Kidney tubule cell (primary cell): ENCODE results near the gene LCOR.
A peak's percentile ranks its signal among the peaks of the same experiment; 100 is the strongest.
"Not testable (repeated sequence)": the region's sequence is repeated elsewhere in the genome, so short reads cannot be mapped to it uniquely, and the experiment has no call there.

Experiments
- DNase-seq: peaks from one replicate; pipeline ENCODE4 v3.0.0-alpha.2; 2018; ENCODE audit warnings: low spot score

LCOR gene

GRCh38 chr10:96840841-96841518 lies 8.9 kb downstream of the LCOR start:
- peak; percentile 73 for DNase-seq

DNA sequence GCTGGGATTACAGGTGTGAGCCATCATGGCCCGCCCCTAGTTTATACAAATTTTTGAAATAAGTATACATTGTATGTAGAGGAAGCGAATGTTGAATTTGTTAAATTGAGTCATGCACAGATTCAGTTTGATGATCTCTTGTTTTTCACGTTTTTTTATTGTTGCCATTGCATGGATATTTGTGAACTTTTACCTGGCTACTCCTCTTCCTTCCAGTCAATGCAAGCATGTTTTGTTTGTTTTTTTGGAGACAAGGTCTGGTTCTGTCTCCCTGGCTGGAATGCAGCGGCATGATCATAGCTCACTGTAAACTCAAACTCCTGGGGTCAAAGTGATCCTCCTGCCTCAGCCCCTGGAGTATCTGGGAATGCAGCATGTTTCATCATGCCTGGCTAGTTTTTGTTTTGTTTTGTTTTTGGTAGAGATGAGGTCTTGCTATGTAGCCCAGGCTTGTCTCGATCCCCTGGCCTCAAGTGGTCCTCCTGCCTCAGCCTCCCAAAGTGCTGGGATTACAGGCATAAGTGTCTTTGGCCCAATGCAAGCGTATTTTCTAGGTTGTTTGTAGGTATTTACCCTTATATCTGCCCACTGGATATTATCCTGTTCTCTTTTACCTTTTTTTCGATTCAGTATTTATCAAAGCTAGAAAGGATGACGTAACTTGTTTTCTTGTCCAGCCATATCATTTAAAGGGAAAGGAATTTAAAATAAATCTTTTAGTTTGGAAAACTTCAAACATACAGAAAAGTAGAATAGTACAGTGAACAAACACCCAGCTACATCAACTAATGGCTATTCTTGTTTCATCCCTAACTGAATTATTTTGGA lies 11.0 kb downstream of the LCOR start:
- DNase-seq: peak; percentile 30

GRCh38 chr10:96843823-96844222 lies 11.7 kb downstream of the LCOR start:
- no peak for DNase-seq

DNA sequence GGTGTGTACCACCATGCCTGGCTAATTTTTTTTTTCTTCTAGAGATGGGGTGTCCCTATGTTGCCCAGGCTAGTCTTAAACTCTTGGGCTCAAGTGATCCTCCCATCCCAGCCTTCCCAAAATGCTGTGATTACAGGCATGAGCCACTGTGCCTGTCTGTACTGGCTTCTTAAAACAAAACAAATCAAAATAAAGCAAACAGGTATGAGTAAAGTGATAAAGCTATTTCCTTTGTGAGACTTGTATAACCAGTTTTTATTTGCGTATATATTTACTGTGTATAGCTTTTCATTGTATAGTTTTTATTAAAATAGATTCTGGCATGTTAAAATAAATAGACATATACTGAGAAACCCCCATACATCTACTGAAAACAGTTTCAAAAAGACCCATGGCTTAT lies 14.3 kb downstream of the LCOR start:
- no peak for DNase-seq

- no peak for DNase-seq
These were observed 14.8 kb downstream of the LCOR start for GRCh38 chr10:96846926-96847325.

DNA sequence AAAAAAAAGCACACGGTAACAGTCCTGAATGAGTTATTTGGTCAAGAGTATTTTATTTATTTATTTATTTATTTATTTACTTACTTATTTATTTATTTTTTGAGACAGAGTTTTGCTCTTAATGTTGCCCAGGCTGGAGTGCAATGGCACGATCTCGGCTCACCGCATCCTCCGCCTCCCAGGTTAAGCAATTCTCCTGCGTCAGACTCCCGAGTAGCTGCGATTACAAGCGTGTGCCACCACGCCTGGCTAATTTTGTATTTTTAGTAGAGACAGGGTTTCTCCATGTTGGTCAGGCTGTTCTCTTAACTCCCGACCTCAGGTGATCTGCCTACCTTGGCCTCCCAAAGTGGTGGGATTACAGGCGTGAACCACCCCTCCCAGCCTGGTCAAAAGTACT lies 15.3 kb downstream of the LCOR start:
- not testable (repeated sequence) for DNase-seq

DNA sequence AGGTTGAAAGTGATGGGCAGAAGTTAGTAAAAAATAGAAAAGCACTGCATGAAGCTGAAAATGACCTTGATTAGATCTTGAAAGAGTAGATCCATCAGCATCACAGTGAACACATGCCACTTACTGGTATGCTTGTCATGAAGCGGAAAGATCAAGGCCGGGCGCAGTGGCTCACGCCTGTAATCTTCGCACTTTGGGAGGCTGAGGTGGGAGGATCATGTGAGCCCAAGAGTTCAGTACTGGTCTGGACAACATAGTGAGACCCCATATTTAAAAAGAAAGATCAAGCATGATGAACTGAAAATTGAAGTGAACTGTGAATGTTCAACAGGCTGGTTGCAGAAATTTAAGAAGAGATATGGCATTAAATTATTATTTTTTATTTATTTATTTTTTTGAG lies 18.0 kb downstream of the LCOR start:
- no peak for DNase-seq

GRCh38 chr10:96850825-96851224 lies 18.7 kb downstream of the LCOR start:
- DNase-seq: peak; percentile 77

- no peak for DNase-seq
These were observed 19.2 kb downstream of the LCOR start for GRCh38 chr10:96851281-96851680.

- DNase-seq: no peak
These were observed 24.2 kb downstream of the LCOR start for GRCh38 chr10:96856317-96856716.

DNA sequence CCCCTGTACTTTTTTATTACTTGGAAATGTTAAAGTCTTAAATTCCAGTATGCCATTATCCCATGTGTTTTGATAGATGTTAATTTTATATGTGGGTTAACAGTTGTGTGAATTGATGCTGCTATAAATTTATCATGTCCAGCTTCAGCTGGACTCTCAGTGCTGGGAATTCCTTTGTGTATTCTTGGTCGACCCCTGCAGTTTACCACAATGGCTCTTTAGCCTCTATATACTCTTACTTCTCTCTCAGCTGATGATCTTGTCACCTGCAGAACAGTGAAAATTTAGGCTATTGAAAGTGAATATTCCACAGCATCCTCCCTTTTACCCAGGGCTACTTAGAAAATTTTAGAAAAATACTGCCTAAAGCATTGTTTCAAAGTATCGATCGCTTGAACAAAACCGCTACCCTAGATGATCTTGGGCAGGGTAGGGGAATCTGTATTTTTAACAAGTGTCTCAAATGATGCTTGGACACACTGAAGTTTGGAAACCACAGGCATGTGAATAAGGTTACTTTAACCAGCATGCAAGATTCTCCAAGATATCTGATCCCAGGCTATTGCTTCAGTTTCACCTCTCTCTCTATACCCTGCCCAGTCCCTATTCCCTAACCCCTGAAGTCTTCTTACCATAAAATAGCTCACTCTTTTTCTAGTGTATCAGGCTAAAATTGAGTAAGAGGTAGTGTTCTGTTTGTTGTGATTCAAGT lies 25.4 kb downstream of the LCOR start:
- DNase-seq: no peak

DNA sequence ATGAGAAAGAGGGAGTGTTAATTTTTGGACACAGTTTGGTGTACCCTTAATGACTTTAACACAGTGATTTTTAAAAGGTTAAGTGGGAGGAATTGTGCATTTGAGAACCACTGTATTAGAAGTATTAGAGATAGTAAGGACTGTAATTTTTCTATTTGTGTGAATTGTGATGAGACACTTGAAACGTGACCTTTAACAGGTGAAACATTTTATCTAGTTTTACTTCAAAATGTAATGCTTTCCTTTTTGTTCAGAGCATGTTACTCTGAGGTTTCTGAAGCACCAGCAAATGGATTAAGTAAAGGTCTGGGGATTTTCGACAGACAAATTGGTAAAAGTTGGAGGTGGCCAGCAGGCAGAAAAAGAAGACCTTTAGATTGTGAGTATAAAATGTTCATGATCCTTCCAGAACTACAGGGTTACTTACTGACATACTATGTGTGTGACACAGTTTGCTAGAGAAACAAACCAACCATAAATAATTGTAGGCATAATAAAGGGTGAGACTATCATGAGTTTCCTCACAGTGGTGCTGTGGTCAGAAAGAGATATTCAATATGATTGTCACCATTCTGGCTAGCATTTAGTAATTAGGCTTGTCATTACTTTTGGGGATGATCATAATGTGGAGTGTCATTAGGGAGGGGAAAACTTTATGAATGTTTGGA lies 26.1 kb downstream of the LCOR start:
- peak; percentile 37 for DNase-seq

- no peak for DNase-seq
These were observed 26.6 kb downstream of the LCOR start for GRCh38 chr10:96858706-96859050.

GRCh38 chr10:96860631-96861277 lies 28.7 kb downstream of the LCOR start:
- no peak for DNase-seq

- peak; percentile 88 for DNase-seq
These were observed 31.9 kb downstream of the LCOR start for GRCh38 chr10:96863922-96864543.

- DNase-seq: no peak
These were observed 41.0 kb downstream of the LCOR start for GRCh38 chr10:96873086-96873485.

DNA sequence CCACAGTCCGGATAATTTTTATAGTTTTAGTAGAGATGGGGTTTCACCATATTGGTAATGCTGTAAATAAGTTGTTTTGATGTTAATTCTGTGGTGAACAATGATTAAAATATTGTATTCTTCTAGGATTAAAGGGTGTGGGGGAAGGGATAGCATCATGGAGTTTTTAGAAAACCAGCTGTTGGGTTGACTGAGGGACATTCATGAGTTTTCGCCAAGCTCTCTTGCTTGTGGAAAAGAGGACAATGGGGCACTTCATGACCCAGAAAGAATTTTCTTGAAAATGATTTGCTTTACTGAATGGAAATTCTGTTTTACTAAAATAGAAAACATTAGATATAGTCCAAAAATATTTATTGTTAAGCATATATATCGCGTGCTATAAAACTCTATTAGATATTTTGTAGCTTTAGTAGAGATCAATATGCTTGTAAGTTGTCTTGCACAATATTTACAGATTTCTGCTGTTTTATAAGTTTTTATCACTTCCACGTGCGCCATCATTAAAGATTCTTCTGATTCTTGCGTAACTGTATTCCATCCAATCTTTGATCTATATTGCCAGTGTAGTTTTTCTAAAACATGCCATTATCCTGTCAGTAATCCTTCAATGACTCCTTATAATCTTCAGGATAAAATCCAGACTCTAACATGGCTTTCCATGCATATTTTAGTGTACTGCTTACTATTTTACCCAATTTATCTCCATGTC lies 41.8 kb downstream of the LCOR start:
- no peak for DNase-seq

DNA sequence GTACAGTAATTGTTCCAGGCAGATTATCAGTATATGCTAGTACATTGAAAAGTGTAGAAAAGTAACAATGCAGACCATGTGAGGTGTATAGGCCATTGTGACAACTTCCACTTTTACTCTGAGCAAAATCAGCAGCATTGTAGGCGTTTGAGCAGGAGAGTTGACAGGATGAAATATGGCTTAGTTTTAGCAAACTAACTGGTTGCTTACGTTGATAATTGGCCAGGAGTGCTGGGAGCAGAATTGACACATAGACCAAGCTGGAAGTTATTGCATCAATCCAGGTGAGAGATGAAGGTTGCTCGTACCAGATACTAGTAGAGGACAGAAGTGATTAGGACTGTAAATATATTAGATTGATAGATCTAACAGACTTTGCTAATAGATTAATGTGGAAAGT lies 46.0 kb downstream of the LCOR start:
- DNase-seq: no peak

GRCh38 chr10:96880575-96880974 lies 48.5 kb downstream of the LCOR start:
- no peak for DNase-seq

- DNase-seq: no peak
These were observed 57.5 kb downstream of the LCOR start for GRCh38 chr10:96889415-96890171.
